NT2/D1 (cell line): Measurements from ENCODE around the gene OSCAR.

Experiments used
- DNase-seq: peaks from one replicate; pipeline ENCODE4 v3.0.0-alpha.2; 2011; ENCODE audit warnings: low read depth, low spot score
- H3K27me3 ChIP-seq: 2 replicates; pipeline ENCODE4 v1.6.0; 2011; ENCODE audit warnings: mild to moderate bottlenecking; ENCODE audit not compliant: insufficient read length, insufficient read depth
- H3K36me3 ChIP-seq: 2 replicates; pipeline ENCODE4 v1.6.1; 2011; ENCODE audit warnings: mild to moderate bottlenecking, low read length, mixed read lengths; ENCODE audit not compliant: insufficient read depth, insufficient read length
- H3K4me1 ChIP-seq: 2 replicates; pipeline ENCODE4 v1.5.1; 2011; ENCODE audit not compliant: insufficient read depth, insufficient read length
- H3K4me3 ChIP-seq: 2 replicates; pipeline ENCODE4 v1.5.1; 2011; ENCODE audit warnings: low read depth; ENCODE audit not compliant: insufficient read length
- H3K9ac ChIP-seq: 2 replicates; pipeline ENCODE4 v1.6.0; 2011; ENCODE audit warnings: low read depth; ENCODE audit not compliant: insufficient read length
- H3K9me3 ChIP-seq: 2 replicates; pipeline ENCODE4 v1.5.1; 2011; ENCODE audit warnings: mild to moderate bottlenecking, low read length; ENCODE audit not compliant: insufficient read depth
- SUZ12 ChIP-seq: IDR thresholded peaks from 2 replicates; pipeline ENCODE4 v1.6.1; 2011; ENCODE audit not compliant: insufficient read length, insufficient read depth; ENCODE audit errors: extremely low read depth
- YY1 ChIP-seq: IDR thresholded peaks from 2 replicates; pipeline ENCODE4 v1.6.1; 2011; ENCODE audit not compliant: insufficient read length, insufficient read depth
- ZNF274 ChIP-seq: IDR thresholded peaks from 2 replicates; pipeline ENCODE4 v1.6.1; 2011; ENCODE audit warnings: mild to moderate bottlenecking, low read depth, low read length

The OSCAR gene

DNA sequence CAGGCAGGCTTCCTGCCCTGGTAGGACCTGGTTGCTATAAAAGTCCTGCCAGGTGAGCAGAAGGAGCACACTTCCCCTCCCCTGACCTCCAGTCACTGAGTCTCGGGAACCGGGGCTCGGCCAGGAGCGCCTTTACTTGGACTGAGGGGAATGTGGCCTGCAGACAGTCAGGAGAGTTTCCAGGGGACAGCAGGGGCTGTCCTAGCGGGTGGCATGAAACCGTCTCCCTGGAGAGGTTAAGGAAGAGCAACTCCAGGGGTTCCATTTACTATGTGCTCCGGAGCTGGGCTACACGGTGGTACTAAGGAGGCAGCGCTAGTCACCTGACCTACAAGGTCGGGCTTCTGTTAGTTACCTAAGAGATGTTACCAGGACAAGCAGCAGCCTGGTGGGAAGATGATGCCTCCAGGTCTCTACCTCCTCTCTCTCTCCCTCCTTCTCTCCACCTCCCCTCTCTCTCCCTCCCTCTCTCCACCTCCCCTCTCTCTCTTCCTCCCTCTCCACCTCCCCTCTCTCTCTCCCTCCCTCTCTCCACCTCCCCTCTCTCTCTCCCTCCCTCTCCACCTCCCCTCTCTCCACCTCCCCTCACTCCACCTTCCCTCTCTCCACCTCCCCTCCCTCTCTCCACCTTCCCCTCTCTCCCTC lies 32.8 kb upstream of the OSCAR start:
- Histone ChIP-seq H3K36me3 (peaks cover 34% of the 10 kb centered on the region), H3K27me3 (no peaks in the 10 kb centered on the region), H3K4me1 (no peaks in the 10 kb centered on the region), H3K9ac (no peak overlapping the region), H3K4me3 (no peak overlapping the region), H3K9me3 (peaks cover 7% of the 10 kb centered on the region; the same call in 1 of the 2 replicates)
- TF ChIP-seq SUZ12 (no peak), YY1 (no peak), ZNF274 (no peak)
- DNase-seq = no peak

DNA sequence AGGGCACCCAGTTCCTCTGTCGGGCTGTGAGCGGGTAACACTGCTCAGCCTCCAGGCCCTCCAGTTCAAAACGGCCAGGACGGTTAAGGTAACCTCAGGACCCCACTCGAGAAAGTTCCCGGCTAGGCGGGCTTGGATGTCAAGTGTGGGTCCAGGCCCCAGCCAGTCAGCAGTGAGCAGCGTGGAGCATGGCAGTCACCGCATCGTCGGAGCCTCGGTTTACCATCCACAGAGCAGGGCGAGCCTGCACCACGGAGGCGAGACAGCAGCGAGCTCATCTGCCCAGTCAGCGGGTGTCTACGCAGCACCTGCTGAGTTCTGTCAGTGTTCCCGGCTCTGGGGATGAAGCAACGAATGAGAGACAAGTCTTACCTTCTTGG lies 29.0 kb upstream of the OSCAR start:
- Histone ChIP-seq H3K4me3 (no peak overlapping the region), H3K9me3 (peaks cover 7% of the 10 kb centered on the region; the same call in 1 of the 2 replicates), H3K36me3 (peaks cover 63% of the 10 kb centered on the region), H3K4me1 (no peaks in the 10 kb centered on the region), H3K9ac (no peak overlapping the region), H3K27me3 (no peaks in the 10 kb centered on the region)
- DNase-seq = no peak
- TF ChIP-seq YY1 (no peak), SUZ12 (no peak), ZNF274 (no peak)

DNA sequence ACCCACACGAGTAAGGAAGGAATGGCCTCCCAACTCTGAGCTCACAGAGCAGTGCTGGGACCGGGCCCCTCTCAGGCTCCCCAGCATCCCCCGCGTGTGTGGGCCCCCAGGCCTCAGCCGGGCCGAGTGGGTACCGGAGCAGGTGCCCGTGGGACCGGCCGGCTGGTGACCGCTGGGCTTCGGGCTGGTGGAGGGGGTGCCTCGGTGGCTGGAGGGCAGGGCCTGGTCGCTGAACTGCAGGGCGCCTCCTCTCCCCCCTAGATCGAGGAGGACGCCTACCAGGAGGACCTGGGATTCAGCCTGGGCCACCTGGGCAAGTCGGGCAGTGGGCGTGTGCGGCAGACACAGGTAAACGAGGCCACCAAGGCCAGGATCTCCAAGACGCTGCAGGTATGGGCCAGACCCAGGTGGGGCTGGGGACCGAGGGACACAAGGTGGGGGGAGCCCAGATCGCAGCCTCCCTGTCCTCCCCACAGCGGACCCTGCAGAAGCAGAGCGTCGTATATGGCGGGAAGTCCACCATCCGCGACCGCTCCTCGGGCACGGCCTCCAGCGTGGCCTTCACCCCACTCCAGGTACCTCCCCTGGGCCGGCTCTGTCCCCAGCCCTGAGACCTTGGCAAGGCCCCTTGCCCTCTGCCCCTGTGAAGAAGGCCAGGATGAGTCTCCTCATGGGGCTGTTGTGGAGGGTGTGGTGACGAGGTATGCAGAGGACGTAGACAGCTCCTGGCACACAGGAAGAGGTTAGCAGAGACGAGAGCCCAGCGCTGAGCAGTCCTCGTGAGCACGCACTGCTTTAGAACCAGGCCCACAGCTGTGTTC lies 28.4 kb upstream of the OSCAR start:
- Histone ChIP-seq H3K4me3 (no peak overlapping the region), H3K9ac (no peak overlapping the region), H3K27me3 (no peaks in the 10 kb centered on the region), H3K9me3 (peaks cover 7% of the 10 kb centered on the region; the same call in 1 of the 2 replicates), H3K4me1 (no peaks in the 10 kb centered on the region), H3K36me3 (peaks cover 69% of the 10 kb centered on the region)
- TF ChIP-seq ZNF274 (no peak), SUZ12 (no peak), YY1 (no peak)
- no peak for DNase-seq

DNA sequence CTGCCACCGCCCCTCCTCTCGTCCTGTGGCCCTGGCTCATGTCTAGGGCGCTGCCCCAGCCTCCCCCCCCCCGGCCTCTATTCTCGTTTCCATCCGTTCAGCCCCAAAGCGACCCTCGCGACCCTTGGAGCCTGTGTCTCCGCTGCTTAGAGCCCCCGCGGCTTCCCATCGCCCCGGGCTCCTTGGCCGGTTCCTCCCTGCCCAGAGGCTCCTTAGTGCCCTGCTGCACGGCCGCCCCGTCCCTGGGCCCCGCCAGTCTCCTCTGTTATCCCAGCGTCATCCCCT lies 27.8 kb upstream of the OSCAR start:
- peaks cover 3% of the 10 kb centered on the region; the same call in 1 of the 2 replicates for H3K9me3 ChIP-seq
- peaks cover 74% of the 10 kb centered on the region for H3K36me3 ChIP-seq
- TF ChIP-seq YY1 (no peak), ZNF274 (no peak), SUZ12 (no peak)
- no peak overlapping the region for H3K9ac ChIP-seq
- H3K27me3 ChIP-seq = no peaks in the 10 kb centered on the region
- no peak overlapping the region for H3K4me3 ChIP-seq
- H3K4me1 ChIP-seq = no peaks in the 10 kb centered on the region
- no peak for DNase-seq

DNA sequence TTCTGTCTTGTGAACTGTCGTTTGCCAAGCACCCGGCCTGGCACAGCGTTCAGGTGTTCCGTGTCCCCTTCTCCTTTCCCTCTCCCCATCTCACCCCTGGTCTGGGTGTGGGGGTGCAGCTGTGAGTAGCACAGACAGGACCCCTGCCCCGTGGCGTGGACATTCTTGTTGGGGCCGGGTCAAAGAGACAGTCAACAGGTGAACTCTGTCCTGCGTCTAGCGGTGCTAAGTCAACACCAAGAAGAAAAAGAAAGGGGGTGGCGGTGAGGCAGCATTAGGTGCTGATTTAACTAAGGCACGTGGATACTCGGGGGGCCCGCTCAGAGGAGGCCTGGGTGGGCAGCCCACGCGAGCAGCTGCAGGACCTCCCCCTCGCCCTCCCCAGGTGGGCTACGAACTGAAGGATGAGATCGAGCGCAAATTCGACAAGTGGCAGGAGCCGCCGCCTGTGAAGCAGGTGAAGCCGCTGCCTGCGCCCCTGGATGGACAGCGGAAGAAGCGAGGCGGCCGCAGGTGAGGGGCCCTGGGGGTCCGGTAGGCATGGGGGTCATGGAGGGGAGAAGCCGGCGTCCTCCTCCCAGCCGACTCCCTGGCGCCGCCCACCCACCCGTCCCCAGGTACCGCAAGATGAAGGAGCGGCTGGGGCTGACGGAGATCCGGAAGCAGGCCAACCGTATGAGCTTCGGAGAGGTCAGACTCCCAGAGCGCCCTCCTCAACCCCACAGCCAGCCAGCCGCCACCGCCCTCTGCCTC lies 27.3 kb upstream of the OSCAR start:
- no peak for DNase-seq
- TF ChIP-seq YY1 (no peak), ZNF274 (no peak), SUZ12 (no peak)
- no peak overlapping the region for H3K4me3 ChIP-seq
- no peak overlapping the region for H3K9ac ChIP-seq
- peaks cover 75% of the 10 kb centered on the region for H3K36me3 ChIP-seq
- H3K27me3 ChIP-seq = no peaks in the 10 kb centered on the region
- H3K4me1 ChIP-seq = no peaks in the 10 kb centered on the region
- no peaks in the 10 kb centered on the region for H3K9me3 ChIP-seq

DNA sequence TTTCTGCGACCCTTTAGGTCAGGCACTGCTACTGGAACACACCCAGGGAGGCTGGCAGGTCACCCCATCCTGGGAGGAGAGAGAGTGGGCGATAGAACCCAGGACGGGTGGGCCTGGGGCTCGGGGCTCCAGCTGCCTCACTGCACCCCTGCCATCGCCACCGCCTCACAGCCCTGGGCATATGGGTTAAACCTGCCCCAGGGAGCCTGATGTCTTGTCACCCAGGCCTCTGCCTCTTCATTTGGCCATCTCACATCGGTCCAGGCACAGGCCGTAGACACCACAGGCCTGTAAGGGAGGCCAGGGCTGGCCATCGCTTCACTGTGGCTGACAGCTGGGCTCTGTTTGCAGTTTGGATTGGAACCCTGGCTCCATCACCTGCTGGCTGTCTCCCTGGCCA lies 25.1 kb upstream of the OSCAR start:
- no peak for TF ChIP-seq SUZ12
- H3K4me3 ChIP-seq = no peak overlapping the region
- no peaks in the 10 kb centered on the region for H3K4me1 ChIP-seq
- no peak overlapping the region for H3K9ac ChIP-seq
- no peaks in the 10 kb centered on the region for H3K9me3 ChIP-seq
- peaks cover 80% of the 10 kb centered on the region for H3K36me3 ChIP-seq
- no peak for DNase-seq
- H3K27me3 ChIP-seq = no peaks in the 10 kb centered on the region

DNA sequence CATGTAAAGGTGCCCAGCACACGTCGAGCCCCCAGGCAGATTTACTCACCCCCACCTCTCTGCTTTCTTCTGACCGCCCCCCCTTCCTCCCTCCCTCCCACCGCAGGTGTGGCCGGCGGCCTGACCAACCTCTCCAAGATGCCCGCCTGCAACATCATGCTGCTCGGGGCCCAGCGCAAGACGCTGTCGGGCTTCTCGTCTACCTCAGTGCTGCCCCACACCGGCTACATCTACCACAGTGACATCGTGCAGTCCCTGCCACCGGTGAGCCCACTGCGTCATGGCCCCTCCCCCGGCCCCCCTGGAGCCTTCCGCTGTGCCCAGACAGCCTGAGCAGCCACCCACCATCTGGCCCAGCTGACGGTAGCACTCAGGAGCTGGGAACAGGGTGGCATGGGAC lies 23.8 kb upstream of the OSCAR start:
- Histone ChIP-seq H3K4me3 (no peak overlapping the region), H3K9me3 (no peaks in the 10 kb centered on the region), H3K36me3 (peaks cover 86% of the 10 kb centered on the region), H3K9ac (no peak overlapping the region), H3K4me1 (no peaks in the 10 kb centered on the region), H3K27me3 (no peaks in the 10 kb centered on the region)
- DNase-seq = no peak
- TF ChIP-seq ZNF274 (no peak), SUZ12 (no peak), YY1 (no peak)
